Neural cell (in vitro differentiated cells): ENCODE results near the gene INTS12. TPM values are rescaled to one million over a fixed set of nuclear protein-coding genes. Genes with fewer than 3 reads are reported as not detected.
A peak's percentile ranks its signal among the peaks of the same experiment; 100 is the strongest.

Experiments used
- H2AFZ ChIP-seq: fragments of 200-600, 300-800 bp; sonication (generic), shearing (Covaris generic); 2 replicates; pipeline ENCODE4 v1.6.0; 2014; ENCODE audit warnings: low read depth, mild to moderate bottlenecking, antibody characterized with exemption, low read length, moderate library complexity
- H3F3A ChIP-seq: fragments of 200-600 bp; shearing (Covaris generic); 2 replicates; pipeline ENCODE4 v1.6.1; 2016; ENCODE audit warnings: mild to moderate bottlenecking, moderate library complexity, mixed read lengths, antibody characterized with exemption, low read length; ENCODE audit not compliant: insufficient read depth, poor library complexity, severe bottlenecking
- H3K27ac ChIP-seq: fragments of 200-600, 300-800 bp; sonication (generic), shearing (Covaris generic); 2 replicates; pipeline ENCODE4 v1.5.1; 2014; ENCODE audit warnings: mild to moderate bottlenecking, low read length, moderate library complexity
- H3K27me3 ChIP-seq: fragments of 300-800, 200-600 bp; sonication (generic), shearing (Covaris generic); 2 replicates; pipeline ENCODE4 v1.6.0; 2014; ENCODE audit warnings: mild to moderate bottlenecking, low read depth, low read length, moderate library complexity; ENCODE audit not compliant: insufficient read depth
- H3K36me3 ChIP-seq: fragments of 300-800, 200-600 bp; sonication (generic), shearing (Covaris generic); 2 replicates; pipeline ENCODE4 v1.5.1; 2014; ENCODE audit warnings: mild to moderate bottlenecking, antibody characterized with exemption, low read length, moderate library complexity; ENCODE audit not compliant: insufficient read depth
- H3K4me2 ChIP-seq: fragments of 300-800, 200-600 bp; sonication (generic), shearing (Covaris generic); 2 replicates; pipeline ENCODE4 v1.6.0; 2014; ENCODE audit warnings: mild to moderate bottlenecking, low read length
- H3K4me3 ChIP-seq: fragments of 300-800, 200-600 bp; sonication (generic), shearing (Covaris generic); 2 replicates; pipeline ENCODE4 v1.5.1; 2014; ENCODE audit warnings: mild to moderate bottlenecking, low read length, moderate library complexity
- H3K79me2 ChIP-seq: fragments of 200-600 bp; shearing (Covaris generic); replicated peaks from 2 replicates; pipeline ENCODE4 v1.6.0; 2014; ENCODE audit warnings: mild to moderate bottlenecking, low read length, moderate library complexity; ENCODE audit not compliant: insufficient read depth
- H3K9ac ChIP-seq: fragments of 300-800, 200-600 bp; sonication (generic), shearing (Covaris generic); 2 replicates; pipeline ENCODE4 v1.6.1; 2016; ENCODE audit warnings: mild to moderate bottlenecking, low read length, mixed read lengths
- H3K9me2 ChIP-seq: fragments of 200-600 bp; shearing (Covaris generic); 2 replicates; pipeline ENCODE4 v1.6.1; 2016; ENCODE audit warnings: mild to moderate bottlenecking, low read length, mixed read lengths; ENCODE audit not compliant: insufficient read depth
- H3K9me3 ChIP-seq: fragments of 200-600, 300-800 bp; sonication (generic), shearing (Covaris generic); 2 replicates; pipeline ENCODE4 v1.6.1; 2016; ENCODE audit warnings: mild to moderate bottlenecking, mixed run types, low read length, moderate library complexity, mixed read lengths
- H4K20me1 ChIP-seq: fragments of 200-600 bp; shearing (Covaris generic); 2 replicates; pipeline ENCODE4 v1.6.1; 2016; ENCODE audit warnings: mild to moderate bottlenecking, mixed run types; ENCODE audit not compliant: insufficient read depth
- EP300 ChIP-seq: fragments of 450-650 bp; conservative IDR thresholded peaks from 2 replicates; pipeline ENCODE4 v1.6.1; 2014; ENCODE audit warnings: antibody characterized with exemption, mild to moderate bottlenecking, moderate library complexity; ENCODE audit not compliant: poor library complexity, severe bottlenecking
- EZH2 ChIP-seq: fragments of 200-600, 300-800 bp; shearing (Covaris generic), sonication (generic); IDR thresholded peaks from 2 replicates; pipeline ENCODE4 v1.6.1; 2014; ENCODE audit warnings: antibody characterized with exemption, low read length, borderline replicate concordance, mild to moderate bottlenecking; ENCODE audit not compliant: insufficient read depth, poor library complexity, severe bottlenecking
- MXI1 ChIP-seq: fragments of 450-650 bp; conservative IDR thresholded peaks from 2 replicates; pipeline ENCODE4 v1.6.1; 2014; ENCODE audit warnings: antibody characterized with exemption, mild to moderate bottlenecking; ENCODE audit not compliant: poor library complexity, severe bottlenecking
- POLR2AphosphoS5 ChIP-seq: IDR thresholded peaks from 2 replicates; pipeline ENCODE4 v1.6.1; 2012
- RAD21 ChIP-seq: fragments of 450-650 bp; conservative IDR thresholded peaks from 2 replicates; pipeline ENCODE4 v1.6.1; 2014; ENCODE audit warnings: antibody characterized with exemption, mild to moderate bottlenecking, moderate library complexity
- SMC3 ChIP-seq: fragments of 450-650 bp; conservative IDR thresholded peaks from 2 replicates; pipeline ENCODE4 v1.6.1; 2014; ENCODE audit warnings: antibody characterized with exemption, mild to moderate bottlenecking, moderate library complexity; ENCODE audit not compliant: poor library complexity
- TAF1 ChIP-seq: IDR thresholded peaks from 2 replicates; pipeline ENCODE4 v1.6.1; 2012; ENCODE audit warnings: low read depth
- polyA plus RNA-seq: library from polyadenylated mRNA; depleted of rRNA; stranded (reverse); fragments of >200 nt; gene quantifications from 2 replicates; pipeline ENCODE4 v1.2.3, GENCODE V29; 2014
- TF ChIP-seq, protein P1 (sequence below): IDR thresholded peaks from 2 replicates; pipeline ENCODE4 v1.6.1; 2012; ENCODE audit warnings: borderline replicate concordance
- TF ChIP-seq, protein P2 (sequence below): fragments of 450-650 bp; IDR thresholded peaks from 2 replicates; pipeline ENCODE4 v1.5.1; 2014; ENCODE audit warnings: antibody characterized with exemption, mild to moderate bottlenecking, moderate library complexity; ENCODE audit not compliant: poor library complexity, severe bottlenecking

Gene INTS12
- polyA plus RNA-seq, 1 donor from 2014 or later = 24.2 TPM

DNA sequence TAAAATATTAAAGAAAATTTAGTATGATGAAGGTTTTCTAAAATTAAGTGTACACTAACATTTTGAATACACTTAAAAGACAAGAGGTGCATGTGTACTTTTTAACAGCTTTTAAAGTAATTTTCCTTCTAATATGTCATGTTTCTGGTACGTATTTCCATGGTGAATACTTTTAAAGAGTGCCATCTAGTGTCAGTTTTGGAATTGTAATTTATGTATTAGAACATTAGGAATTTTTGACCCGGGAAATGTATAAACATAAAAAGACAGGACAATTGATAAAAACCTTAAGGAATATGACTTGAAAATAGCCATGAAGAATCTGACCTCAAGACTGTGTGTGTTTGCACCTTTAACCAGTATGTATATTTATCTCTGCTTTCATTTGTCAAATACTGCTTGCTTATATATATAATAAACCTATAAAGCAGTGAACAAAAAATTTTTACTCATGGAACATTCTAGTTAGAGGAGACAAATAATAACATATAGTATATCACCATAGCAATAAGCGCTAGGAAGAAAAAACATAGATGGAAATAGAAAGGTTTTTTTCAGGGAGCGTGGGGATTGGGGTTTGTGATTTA is 7.3 kb upstream of the INTS12 start:
- Histone ChIP-seq H4K20me1 (no peaks in the 10 kb centered on the region), H3K4me2 (no peak overlapping the region), H3K27ac (no peak overlapping the region), H3K4me3 (no peak overlapping the region), H3K36me3 (no peaks in the 10 kb centered on the region), H3K27me3 (no peaks in the 10 kb centered on the region), H3K9me2 (no peaks in the 10 kb centered on the region), H3K9ac (no peak overlapping the region), H3K79me2 (peaks cover 29% of the 10 kb centered on the region), H2AFZ (no peak overlapping the region), H3K9me3 (no peaks in the 10 kb centered on the region), H3F3A (no peaks in the 10 kb centered on the region)
- TF ChIP-seq, protein P1, sequence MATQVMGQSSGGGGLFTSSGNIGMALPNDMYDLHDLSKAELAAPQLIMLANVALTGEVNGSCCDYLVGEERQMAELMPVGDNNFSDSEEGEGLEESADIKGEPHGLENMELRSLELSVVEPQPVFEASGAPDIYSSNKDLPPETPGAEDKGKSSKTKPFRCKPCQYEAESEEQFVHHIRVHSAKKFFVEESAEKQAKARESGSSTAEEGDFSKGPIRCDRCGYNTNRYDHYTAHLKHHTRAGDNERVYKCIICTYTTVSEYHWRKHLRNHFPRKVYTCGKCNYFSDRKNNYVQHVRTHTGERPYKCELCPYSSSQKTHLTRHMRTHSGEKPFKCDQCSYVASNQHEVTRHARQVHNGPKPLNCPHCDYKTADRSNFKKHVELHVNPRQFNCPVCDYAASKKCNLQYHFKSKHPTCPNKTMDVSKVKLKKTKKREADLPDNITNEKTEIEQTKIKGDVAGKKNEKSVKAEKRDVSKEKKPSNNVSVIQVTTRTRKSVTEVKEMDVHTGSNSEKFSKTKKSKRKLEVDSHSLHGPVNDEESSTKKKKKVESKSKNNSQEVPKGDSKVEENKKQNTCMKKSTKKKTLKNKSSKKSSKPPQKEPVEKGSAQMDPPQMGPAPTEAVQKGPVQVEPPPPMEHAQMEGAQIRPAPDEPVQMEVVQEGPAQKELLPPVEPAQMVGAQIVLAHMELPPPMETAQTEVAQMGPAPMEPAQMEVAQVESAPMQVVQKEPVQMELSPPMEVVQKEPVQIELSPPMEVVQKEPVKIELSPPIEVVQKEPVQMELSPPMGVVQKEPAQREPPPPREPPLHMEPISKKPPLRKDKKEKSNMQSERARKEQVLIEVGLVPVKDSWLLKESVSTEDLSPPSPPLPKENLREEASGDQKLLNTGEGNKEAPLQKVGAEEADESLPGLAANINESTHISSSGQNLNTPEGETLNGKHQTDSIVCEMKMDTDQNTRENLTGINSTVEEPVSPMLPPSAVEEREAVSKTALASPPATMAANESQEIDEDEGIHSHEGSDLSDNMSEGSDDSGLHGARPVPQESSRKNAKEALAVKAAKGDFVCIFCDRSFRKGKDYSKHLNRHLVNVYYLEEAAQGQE = no peak
- peak; percentile 74 for TF ChIP-seq RAD21
- no peak for TF ChIP-seq EP300
- no peak for TF ChIP-seq TAF1
- TF ChIP-seq POLR2AphosphoS5 = no peak
- TF ChIP-seq EZH2 = no peak
- TF ChIP-seq SMC3 = peak; percentile 77
- no peak for TF ChIP-seq MXI1
- TF ChIP-seq, protein P2, sequence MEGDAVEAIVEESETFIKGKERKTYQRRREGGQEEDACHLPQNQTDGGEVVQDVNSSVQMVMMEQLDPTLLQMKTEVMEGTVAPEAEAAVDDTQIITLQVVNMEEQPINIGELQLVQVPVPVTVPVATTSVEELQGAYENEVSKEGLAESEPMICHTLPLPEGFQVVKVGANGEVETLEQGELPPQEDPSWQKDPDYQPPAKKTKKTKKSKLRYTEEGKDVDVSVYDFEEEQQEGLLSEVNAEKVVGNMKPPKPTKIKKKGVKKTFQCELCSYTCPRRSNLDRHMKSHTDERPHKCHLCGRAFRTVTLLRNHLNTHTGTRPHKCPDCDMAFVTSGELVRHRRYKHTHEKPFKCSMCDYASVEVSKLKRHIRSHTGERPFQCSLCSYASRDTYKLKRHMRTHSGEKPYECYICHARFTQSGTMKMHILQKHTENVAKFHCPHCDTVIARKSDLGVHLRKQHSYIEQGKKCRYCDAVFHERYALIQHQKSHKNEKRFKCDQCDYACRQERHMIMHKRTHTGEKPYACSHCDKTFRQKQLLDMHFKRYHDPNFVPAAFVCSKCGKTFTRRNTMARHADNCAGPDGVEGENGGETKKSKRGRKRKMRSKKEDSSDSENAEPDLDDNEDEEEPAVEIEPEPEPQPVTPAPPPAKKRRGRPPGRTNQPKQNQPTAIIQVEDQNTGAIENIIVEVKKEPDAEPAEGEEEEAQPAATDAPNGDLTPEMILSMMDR = peak; percentile 76

DNA sequence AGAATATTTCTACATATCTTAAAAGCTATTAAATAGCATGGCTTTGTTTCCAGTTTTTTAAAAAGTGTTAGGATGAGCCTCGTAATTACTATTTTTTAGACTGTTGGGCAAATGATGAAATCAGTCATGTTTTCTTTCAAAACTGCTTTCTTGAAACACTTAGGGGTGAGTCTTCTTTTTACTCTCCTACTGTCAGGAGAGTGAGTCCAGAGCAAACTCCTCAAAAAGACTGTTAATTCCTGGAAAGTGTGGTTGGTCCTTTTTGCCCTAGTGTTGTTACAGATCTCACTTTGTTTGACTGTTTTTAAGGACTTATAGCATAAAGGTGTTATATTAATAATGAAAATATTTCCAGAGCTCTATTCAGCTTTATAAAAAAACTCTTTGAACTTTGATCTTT is 6.4 kb upstream of the INTS12 start:
- no peak overlapping the region for H2AFZ ChIP-seq
- H4K20me1 ChIP-seq = no peaks in the 10 kb centered on the region
- H3K27ac ChIP-seq = no peak overlapping the region
- H3K9me3 ChIP-seq = no peaks in the 10 kb centered on the region
- no peak overlapping the region for H3K9ac ChIP-seq
- H3K4me3 ChIP-seq = no peak overlapping the region
- no peaks in the 10 kb centered on the region for H3K27me3 ChIP-seq
- H3K9me2 ChIP-seq = no peaks in the 10 kb centered on the region
- H3K36me3 ChIP-seq = no peaks in the 10 kb centered on the region
- peaks cover 36% of the 10 kb centered on the region for H3K79me2 ChIP-seq
- H3K4me2 ChIP-seq = no peak overlapping the region
- TF ChIP-seq RAD21 = no peak
- TF ChIP-seq TAF1 = no peak
- no peak for TF ChIP-seq SMC3
- no peak for TF ChIP-seq EP300
- no peak for TF ChIP-seq EZH2
- no peak for TF ChIP-seq MXI1
- H3F3A ChIP-seq = no peaks in the 10 kb centered on the region
